Neural progenitor cell (in vitro differentiated cells): ENCODE data around the gene EXOC4. TPM values are rescaled to one million over a fixed set of nuclear protein-coding genes. Genes with fewer than 3 reads are reported as not detected.

Experiments
- DNase-seq: peaks from one replicate; pipeline ENCODE4 v3.0.0-alpha.2; 2016; ENCODE audit warnings: low spot score
- H2AFZ ChIP-seq: fragments of 200-600 bp; sonication (generic); replicated peaks from 2 replicates; pipeline ENCODE4 v1.6.1; 2016; ENCODE audit warnings: antibody characterized with exemption
- H3F3A ChIP-seq: fragments of 200-600 bp; sonication (generic); 2 replicates; pipeline ENCODE4 v1.6.1; 2016; ENCODE audit warnings: antibody characterized with exemption, low read depth
- H3K27ac ChIP-seq: fragments of 200-600 bp; sonication (generic); 2 replicates; pipeline ENCODE4 v1.5.1; 2016; ENCODE audit warnings: mild to moderate bottlenecking
- H3K27me3 ChIP-seq: fragments of 200-600 bp; sonication (generic); 2 replicates; pipeline ENCODE4 v1.6.1; 2016; ENCODE audit warnings: mild to moderate bottlenecking, moderate library complexity
- H3K36me3 ChIP-seq: fragments of 200-600 bp; sonication (generic); 2 replicates; pipeline ENCODE4 v1.5.1; 2016
- H3K4me1 ChIP-seq: fragments of 200-600 bp; sonication (generic); 2 replicates; pipeline ENCODE4 v1.6.1; 2016; ENCODE audit warnings: mixed run types
- H3K4me2 ChIP-seq: fragments of 200-600 bp; sonication (generic); 2 replicates; pipeline ENCODE4 v1.6.1; 2016
- H3K4me3 ChIP-seq: fragments of 200-600 bp; sonication (generic); 2 replicates; pipeline ENCODE4 v1.5.1; 2016
- H3K79me2 ChIP-seq: fragments of 200-600 bp; sonication (generic); 2 replicates; pipeline ENCODE4 v1.6.1; 2016; ENCODE audit warnings: low read depth
- H3K9ac ChIP-seq: fragments of 200-600 bp; sonication (generic); 2 replicates; pipeline ENCODE4 v1.6.1; 2016
- H3K9me3 ChIP-seq: fragments of 200-600 bp; sonication (generic); 2 replicates; pipeline ENCODE4 v1.5.1; 2016; ENCODE audit warnings: low read depth
- H4K20me1 ChIP-seq: fragments of 200-600 bp; sonication (generic); 2 replicates; pipeline ENCODE4 v1.6.1; 2016; ENCODE audit warnings: low read depth
- H3K27ac Mint-ChIP-seq: 3 replicates; pipeline ENCODE4 v1.8.0; 2021; ENCODE audit warnings: mixed read lengths
- H3K27me3 Mint-ChIP-seq: 2 replicates; pipeline ENCODE4 v1.8.0; 2022; ENCODE audit warnings: low read depth, mild to moderate bottlenecking, inconsistent platforms, moderate library complexity, mixed read lengths; ENCODE audit not compliant: insufficient read depth
- H3K36me3 Mint-ChIP-seq: 3 replicates; pipeline ENCODE4 v1.8.0; 2021; ENCODE audit warnings: mixed read lengths
- H3K4me1 Mint-ChIP-seq: 3 replicates; pipeline ENCODE4 v1.8.0; 2021; ENCODE audit warnings: mixed read lengths
- H3K4me3 Mint-ChIP-seq: 3 replicates; pipeline ENCODE4 v1.8.0; 2021; ENCODE audit warnings: mild to moderate bottlenecking, moderate library complexity, mixed read lengths
- H3K9me3 Mint-ChIP-seq: 3 replicates; pipeline ENCODE4 v1.8.0; 2020; ENCODE audit warnings: mixed read lengths
- EZH2 ChIP-seq: fragments of 200-600 bp; sonication (generic); IDR thresholded peaks from 2 replicates; pipeline ENCODE4 v1.6.1; 2017; ENCODE audit warnings: antibody characterized with exemption, mild to moderate bottlenecking, moderate library complexity
- EZH2phosphoT487 ChIP-seq: fragments of 200-600 bp; sonication (generic); IDR thresholded peaks from 2 replicates; pipeline ENCODE4 v1.6.1; 2017; ENCODE audit warnings: antibody characterized with exemption
- total RNA-seq: library from RNA; depleted of rRNA; stranded (reverse); fragments of >200 nt; gene quantifications from 2 replicates; pipeline ENCODE4 v1.2.3, GENCODE V29; 2015; ENCODE audit warnings: low replicate concordance
- TF ChIP-seq, protein P1 (sequence below): fragments of 200-600 bp; sonication (generic); IDR thresholded peaks from 2 replicates; pipeline ENCODE4 v1.5.1; 2017; ENCODE audit warnings: antibody characterized with exemption, mild to moderate bottlenecking

Gene EXOC4
- total RNA-seq, 1 donor from 2014 or later: 129 TPM

DNA sequence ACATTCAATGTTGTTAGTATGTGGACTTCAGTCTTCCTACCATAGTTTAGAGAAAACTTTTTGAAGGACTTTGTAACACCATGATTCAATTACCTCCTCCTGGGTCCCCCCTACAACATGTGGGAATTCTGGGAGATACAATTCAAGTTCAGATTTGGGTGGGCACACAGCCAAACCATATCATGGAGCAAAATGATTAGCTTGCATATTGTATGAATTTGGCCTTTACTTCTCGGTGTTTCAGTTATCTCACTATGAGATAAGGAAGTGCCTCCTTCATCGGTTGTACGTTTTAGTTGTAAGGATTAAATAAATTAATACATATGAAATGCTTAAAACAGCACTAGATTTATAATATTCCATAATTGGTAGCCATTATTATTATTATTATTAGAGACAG lies 428.7 kb downstream of the EXOC4 start:
- no peaks in the 10 kb centered on the region for H3K27me3 ChIP-seq
- no peaks in the 10 kb centered on the region for H3K36me3 ChIP-seq
- Mint-ChIP-seq H3K27me3 (peaks cover 2% of the 10 kb centered on the region), H3K27ac (no peak overlapping the region), H3K4me3 (no peak overlapping the region), H3K36me3 (no peaks in the 10 kb centered on the region), H3K9me3 (no peaks in the 10 kb centered on the region), H3K4me1 (peaks cover 28% of the 10 kb centered on the region)
- no peaks in the 10 kb centered on the region for H3F3A ChIP-seq
- no peaks in the 10 kb centered on the region for H3K9me3 ChIP-seq
- H3K79me2 ChIP-seq: no peaks in the 10 kb centered on the region
- no peaks in the 10 kb centered on the region for H3K4me1 ChIP-seq
- H4K20me1 ChIP-seq: no peaks in the 10 kb centered on the region
- H3K4me3 ChIP-seq: no peak overlapping the region
- no peak overlapping the region for H2AFZ ChIP-seq
- DNase-seq: no peak
- no peak for TF ChIP-seq EZH2phosphoT487
- no peak overlapping the region for H3K4me2 ChIP-seq
- H3K9ac ChIP-seq: no peak overlapping the region
- no peak overlapping the region for H3K27ac ChIP-seq

DNA sequence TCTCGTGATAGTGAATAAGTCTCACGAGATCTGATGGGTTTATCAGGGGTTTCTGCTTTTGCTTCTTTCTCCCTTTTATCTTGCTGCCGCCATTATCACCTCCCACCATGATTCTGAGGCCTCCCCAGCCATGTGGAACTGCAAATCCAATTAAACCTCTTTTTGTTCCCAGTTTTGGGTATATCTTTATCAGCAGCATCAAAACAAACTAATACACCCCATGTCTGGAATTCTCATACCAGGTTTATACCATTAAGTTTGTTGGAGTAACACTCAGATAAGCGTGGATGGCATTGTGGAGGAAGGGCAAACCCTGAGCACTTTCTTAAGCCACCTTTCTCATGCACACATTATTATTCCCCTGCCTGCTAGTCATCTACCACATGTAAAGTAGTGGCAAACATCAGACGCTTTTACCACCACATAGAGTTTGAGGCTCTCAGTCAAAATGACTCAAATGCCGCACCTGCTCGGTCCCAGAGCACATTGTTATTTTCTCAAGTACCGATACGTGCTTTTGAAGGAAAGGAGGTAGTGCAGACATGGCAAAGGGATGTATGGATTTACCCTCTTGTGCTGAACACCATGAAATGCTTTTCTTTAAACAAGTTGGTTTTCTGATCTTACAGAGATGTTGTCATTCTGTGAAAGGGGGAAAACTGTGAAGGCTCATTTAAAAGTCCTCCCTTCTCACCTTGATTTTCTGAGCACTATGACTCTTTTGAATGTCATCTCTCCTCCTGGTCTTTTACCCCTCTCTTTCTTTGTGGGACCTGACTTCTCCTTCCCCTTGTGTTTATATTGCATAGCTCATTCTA lies 429.7 kb downstream of the EXOC4 start:
- Histone ChIP-seq H3K4me3 (no peak overlapping the region), H3F3A (no peaks in the 10 kb centered on the region), H4K20me1 (no peaks in the 10 kb centered on the region), H3K9me3 (no peaks in the 10 kb centered on the region), H3K4me1 (no peaks in the 10 kb centered on the region), H3K9ac (no peak overlapping the region), H3K79me2 (no peaks in the 10 kb centered on the region), H3K27ac (no peak overlapping the region), H3K27me3 (no peaks in the 10 kb centered on the region), H2AFZ (no peak overlapping the region), H3K4me2 (no peak overlapping the region), H3K36me3 (no peaks in the 10 kb centered on the region)
- TF ChIP-seq EZH2phosphoT487: no peak
- TF ChIP-seq EZH2: no peak
- TF ChIP-seq, protein P1, sequence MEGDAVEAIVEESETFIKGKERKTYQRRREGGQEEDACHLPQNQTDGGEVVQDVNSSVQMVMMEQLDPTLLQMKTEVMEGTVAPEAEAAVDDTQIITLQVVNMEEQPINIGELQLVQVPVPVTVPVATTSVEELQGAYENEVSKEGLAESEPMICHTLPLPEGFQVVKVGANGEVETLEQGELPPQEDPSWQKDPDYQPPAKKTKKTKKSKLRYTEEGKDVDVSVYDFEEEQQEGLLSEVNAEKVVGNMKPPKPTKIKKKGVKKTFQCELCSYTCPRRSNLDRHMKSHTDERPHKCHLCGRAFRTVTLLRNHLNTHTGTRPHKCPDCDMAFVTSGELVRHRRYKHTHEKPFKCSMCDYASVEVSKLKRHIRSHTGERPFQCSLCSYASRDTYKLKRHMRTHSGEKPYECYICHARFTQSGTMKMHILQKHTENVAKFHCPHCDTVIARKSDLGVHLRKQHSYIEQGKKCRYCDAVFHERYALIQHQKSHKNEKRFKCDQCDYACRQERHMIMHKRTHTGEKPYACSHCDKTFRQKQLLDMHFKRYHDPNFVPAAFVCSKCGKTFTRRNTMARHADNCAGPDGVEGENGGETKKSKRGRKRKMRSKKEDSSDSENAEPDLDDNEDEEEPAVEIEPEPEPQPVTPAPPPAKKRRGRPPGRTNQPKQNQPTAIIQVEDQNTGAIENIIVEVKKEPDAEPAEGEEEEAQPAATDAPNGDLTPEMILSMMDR: no peak
- DNase-seq: no peak
- Mint-ChIP-seq H3K9me3 (no peaks in the 10 kb centered on the region), H3K27ac (peak overlapping the region; percentile 25), H3K4me1 (peaks cover 22% of the 10 kb centered on the region), H3K36me3 (no peaks in the 10 kb centered on the region), H3K27me3 (peaks cover 2% of the 10 kb centered on the region), H3K4me3 (no peak overlapping the region)

DNA sequence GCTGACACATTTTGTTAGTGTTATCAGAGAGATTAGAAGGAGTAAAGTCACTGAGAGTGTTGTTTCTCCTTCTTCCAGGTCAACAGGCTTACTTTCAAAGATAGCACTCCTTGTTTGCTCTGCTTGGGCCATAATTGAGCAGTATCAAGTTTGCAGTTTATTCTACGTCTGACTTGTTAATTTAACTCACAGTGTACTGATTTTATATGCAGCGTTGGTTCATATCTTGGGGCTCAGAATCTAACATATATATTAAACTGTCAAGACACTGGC lies 430.2 kb downstream of the EXOC4 start:
- DNase-seq: no peak
- no peaks in the 10 kb centered on the region for H3K9me3 ChIP-seq
- no peak for TF ChIP-seq EZH2
- TF ChIP-seq EZH2phosphoT487: no peak
- TF ChIP-seq, protein P1: no peak
- no peak overlapping the region for H3K4me3 ChIP-seq
- H3K27me3 Mint-ChIP-seq: peaks cover 2% of the 10 kb centered on the region
- H3K4me1 ChIP-seq: no peaks in the 10 kb centered on the region
- H4K20me1 ChIP-seq: no peaks in the 10 kb centered on the region
- H3K9me3 Mint-ChIP-seq: no peaks in the 10 kb centered on the region
- H3F3A ChIP-seq: no peaks in the 10 kb centered on the region
- no peak overlapping the region for H2AFZ ChIP-seq
- H3K9ac ChIP-seq: no peak overlapping the region
- H3K4me3 Mint-ChIP-seq: no peak overlapping the region
- H3K36me3 ChIP-seq: no peaks in the 10 kb centered on the region
- H3K79me2 ChIP-seq: no peaks in the 10 kb centered on the region
- peaks cover 22% of the 10 kb centered on the region for H3K4me1 Mint-ChIP-seq
- H3K27me3 ChIP-seq: no peaks in the 10 kb centered on the region
- no peaks in the 10 kb centered on the region for H3K36me3 Mint-ChIP-seq
- no peak overlapping the region for H3K27ac Mint-ChIP-seq
- H3K27ac ChIP-seq: no peak overlapping the region
- H3K4me2 ChIP-seq: no peak overlapping the region

DNA sequence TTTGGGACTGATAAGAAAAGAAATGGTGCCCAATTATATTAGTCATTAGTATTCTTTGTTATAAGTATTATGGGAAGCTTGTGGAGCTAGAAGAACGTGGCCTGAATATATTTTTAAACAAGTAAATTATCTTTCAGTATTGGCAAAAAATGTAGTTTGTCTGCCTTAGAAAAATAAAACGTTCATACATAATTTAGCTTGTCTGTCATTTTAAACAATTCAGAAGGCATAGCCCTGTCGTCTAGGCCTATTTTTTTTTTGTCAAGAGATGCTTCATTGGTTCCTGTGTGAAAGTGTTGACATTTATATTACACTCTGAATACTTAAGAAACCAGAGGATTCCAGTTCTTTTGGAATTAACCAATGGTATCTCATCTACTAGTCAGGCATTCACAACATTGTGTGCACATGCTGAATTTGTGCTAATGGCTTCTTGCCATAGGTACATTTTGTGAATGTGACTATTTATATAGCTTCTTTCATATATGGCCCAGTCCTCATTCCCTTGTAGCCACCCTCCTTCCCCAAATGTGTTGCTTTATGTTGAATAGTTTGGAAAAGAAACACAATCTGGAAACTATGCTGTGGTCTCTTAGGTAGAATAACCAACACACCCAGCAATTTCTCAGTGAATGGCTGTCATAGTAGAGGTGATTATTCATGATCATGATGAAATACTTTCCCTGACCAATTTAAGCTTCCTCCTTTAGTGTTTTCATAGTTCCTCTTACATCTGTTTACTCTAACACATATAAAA lies 435.8 kb downstream of the EXOC4 start:
- no peaks in the 10 kb centered on the region for H3K27me3 Mint-ChIP-seq
- DNase-seq: no peak
- no peak overlapping the region for H3K27ac Mint-ChIP-seq
- no peak overlapping the region for H2AFZ ChIP-seq
- H3K9me3 Mint-ChIP-seq: no peaks in the 10 kb centered on the region
- H3K4me2 ChIP-seq: no peak overlapping the region
- no peaks in the 10 kb centered on the region for H3K36me3 Mint-ChIP-seq
- no peaks in the 10 kb centered on the region for H3K36me3 ChIP-seq
- H3K9ac ChIP-seq: no peak overlapping the region
- no peaks in the 10 kb centered on the region for H3K79me2 ChIP-seq
- H3K4me1 ChIP-seq: no peaks in the 10 kb centered on the region
- H3K27me3 ChIP-seq: no peaks in the 10 kb centered on the region
- peaks cover 5% of the 10 kb centered on the region for H3K4me1 Mint-ChIP-seq
- no peak overlapping the region for H3K4me3 Mint-ChIP-seq
- no peak overlapping the region for H3K4me3 ChIP-seq
- no peak overlapping the region for H3K27ac ChIP-seq
- no peaks in the 10 kb centered on the region for H4K20me1 ChIP-seq
- H3K9me3 ChIP-seq: no peaks in the 10 kb centered on the region
- TF ChIP-seq, protein P1: no peak
- TF ChIP-seq EZH2 (no peak), EZH2phosphoT487 (no peak)
- no peaks in the 10 kb centered on the region for H3F3A ChIP-seq
